Spleen (tissue), 7 donors: ENCODE measurements around the gene NPEPL1.

Experiments
- CTCF ChIP-seq, 11 experiments: fragments of 200-600 bp in 7 of 11; fragments of 450-650 bp in 4 of 11; sonication (generic) in 4 of 11; IDR thresholded peaks in 8 of 11; conservative IDR thresholded peaks in 3 of 11; 1 replicate in 7 of 11; 2 replicates in 4 of 11; pipeline versions ENCODE4 v1.4.0 to v1.8.0; 2016 to 2021; ENCODE audit warnings: antibody characterized with exemption in 11 of 11, inconsistent platforms in 4 of 11, mild to moderate bottlenecking in 1 of 11
- POLR2A ChIP-seq, 3 donors: fragments of 450-650 bp; IDR thresholded peaks; one replicate each; pipeline ENCODE4 v1.5.1; 2017; ENCODE audit warnings: antibody characterized with exemption in 3 of 3, mild to moderate bottlenecking in 1 of 3
- POLR2AphosphoS5 ChIP-seq, 3 donors: sonication (generic); formaldehyde crosslinking; IDR thresholded peaks; one replicate each; pipeline ENCODE4 v1.5.1; 2017; ENCODE audit warnings: antibody characterized with exemption in 3 of 3
- donor health status: DM: no; HTN: no; CAD: no; lungs with moderate emphysema.
- donor health status: DM: no; HTN: no; CAD: no.
- donor health status: DM: no; HTN: no; CAD: no.

GRCh38 chr20:58645412-58645968, 47.1 kb upstream of the NPEPL1 start:
- no peak for TF ChIP-seq CTCF (IDR thresholded peaks at IDR 0.05 in 8 of 11, conservative IDR thresholded peaks at IDR 0.05 in 3 of 11)
- no peak for TF ChIP-seq POLR2AphosphoS5 (IDR thresholded peaks at IDR 0.05)
- TF ChIP-seq POLR2A (IDR thresholded peaks at IDR 0.05): no peak
